CD4-positive, alpha-beta T cell treated with Interleukin-4 for 1 hour (primary cell): Measurements from ENCODE around the gene SHC3.

ENCODE experiments used
- DNase-seq, 2 donors: peaks; one replicate each; pipeline ENCODE4 v3.0.0-alpha.2; 2020 to 2022

The SHC3 gene

DNA sequence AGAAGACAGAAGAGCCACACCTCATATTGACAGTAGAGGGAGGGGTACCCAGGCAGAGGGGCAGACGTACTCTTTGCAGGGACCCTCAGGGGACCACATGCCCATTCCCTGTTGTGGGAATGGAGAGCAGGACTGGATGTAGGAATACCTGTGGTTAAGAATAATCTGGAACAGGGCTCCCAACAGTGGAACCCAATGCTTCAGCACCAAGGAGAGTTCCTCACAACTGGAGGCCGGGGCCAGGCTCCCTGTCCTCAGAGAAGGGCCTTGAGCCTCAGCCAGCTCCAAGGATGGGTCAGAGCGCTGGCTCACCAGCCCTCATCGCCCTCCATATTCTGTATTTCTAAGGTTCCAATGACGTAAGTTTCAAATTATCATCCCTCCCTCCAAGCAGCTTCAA, 7.4 kb upstream of the SHC3 start:
- DNase-seq, result no peak

- DNase-seq, result no peak
These were observed 4.5 kb upstream of the SHC3 start for GRCh38 chr9:89183146-89183545.

DNA sequence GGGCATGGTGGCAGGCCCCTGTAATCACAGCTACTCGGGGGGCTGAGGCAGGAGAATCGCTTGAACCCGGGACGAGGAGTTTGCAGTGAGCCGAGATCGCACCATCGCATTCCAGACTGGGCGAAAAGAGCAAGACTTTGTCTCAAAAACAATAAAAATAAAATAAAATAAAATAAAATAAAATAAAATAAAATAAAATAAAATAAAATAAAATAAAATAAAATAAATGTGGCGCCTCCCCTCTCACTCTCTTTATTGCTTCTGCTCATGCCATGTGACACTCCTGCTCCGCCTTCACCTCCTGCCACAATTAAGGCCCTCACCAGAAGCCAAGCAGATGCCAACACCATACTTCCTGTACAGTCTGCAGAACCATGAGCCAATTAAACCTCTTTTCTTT, 3.8 kb upstream of the SHC3 start:
- DNase-seq, result no peak

DNA sequence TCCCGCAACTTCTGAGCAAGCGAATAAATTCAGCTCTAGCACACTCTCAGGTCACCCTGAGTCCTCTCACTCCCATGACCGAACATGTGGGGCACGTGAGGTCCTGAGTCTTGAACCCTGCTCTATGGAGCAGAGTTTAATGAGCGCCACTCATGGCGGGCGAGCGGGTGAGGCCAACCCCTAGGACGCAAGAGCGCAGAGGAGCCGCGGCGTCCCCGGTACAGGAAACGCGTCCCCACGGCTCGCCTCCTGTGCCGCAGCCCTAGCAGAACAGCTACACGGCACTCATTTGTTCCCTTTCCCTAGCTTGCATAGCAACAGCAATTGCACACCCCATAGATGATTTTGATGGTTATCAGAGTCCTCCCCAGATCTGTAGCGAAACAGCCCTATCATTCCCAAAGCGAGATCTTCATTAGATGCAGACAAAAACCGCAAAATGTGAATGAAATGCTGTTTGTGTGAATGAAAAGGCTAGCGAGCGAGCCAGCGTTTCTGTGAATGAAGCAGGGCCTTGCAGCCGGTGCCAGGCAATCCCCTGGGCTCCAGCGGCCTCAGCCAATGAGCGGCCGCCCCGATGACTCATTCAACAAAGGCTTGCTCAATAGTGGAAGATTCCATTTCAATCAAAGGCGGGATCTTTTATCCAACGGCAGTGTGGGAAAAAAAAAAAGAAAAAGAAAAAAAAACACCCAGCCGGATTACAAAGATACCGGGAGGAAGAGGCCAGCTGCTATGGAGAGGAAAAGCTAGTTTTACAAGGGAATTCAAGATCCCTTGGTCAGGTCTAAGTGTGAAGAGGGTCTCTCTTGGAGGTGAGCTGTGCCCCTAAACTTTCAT, 1.5 kb upstream of the SHC3 start:
- peak; percentile 8 to 20 for DNase-seq

DNA sequence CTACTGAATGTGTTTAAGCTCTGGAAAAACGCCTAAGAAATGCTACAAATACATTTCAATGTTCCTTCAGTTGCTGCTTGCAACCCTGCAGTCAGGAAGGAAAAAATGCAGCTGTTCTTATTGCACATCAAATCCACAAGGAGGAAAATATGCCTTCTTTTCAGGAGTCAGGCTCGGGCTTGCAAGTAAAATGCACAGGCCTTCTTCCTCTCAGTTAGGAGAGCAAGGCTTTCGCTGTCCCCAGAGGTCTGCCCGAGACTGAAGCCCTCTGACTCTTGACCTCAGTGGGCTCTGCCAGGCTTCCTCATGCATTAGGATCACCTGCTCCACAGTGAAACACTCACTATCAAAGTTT, 899 bp upstream of the SHC3 start:
- DNase-seq, result no peak

GRCh38 chr9:89178830-89179539, 367 bp upstream of the SHC3 start:
- DNase-seq, result no peak

DNA sequence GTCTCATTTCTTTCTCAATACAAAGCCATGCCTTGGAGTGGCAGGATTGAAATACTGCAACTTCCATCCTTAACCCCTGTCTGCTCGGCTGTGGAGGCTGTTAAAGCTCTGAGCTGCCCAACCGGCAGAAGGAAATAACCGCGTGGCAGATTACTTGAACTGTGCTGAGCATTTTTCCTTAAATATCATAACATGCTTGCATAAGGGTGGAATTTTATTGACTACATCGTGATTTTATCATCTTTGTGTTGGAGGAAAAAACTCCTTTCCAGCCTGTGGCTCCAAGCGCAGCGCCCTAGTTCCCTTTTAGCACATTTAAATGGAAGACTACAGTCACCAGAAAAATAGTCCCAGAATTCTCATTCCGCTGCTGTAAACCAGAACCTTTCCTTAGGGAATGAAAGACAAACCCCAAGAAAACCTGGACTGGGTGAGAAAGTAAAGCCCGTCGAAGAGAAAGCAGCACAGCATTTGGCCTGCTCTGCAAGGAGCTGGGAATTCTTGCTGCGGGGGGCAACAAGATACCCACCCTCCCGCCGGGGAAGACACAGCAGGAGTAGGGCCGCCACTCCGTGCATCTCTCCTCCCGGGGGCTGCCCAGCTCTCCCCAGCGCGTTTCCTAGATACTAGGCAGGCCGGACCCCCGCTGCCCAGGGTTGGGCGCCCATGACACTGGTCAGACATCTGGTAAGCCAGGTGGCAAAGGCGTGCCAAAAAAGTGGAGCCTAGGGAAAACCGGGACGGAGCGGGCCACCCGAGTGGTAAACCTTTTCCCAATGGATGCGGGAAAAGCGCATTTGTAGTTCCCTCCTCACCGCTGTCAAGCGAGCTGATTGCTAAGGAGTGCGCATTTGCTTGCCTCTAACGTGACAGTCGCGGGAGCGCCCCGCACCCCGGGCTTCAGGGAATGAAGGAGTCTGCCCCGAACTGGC, 1.3 kb downstream of the SHC3 start:
- DNase-seq, result no peak

DNA sequence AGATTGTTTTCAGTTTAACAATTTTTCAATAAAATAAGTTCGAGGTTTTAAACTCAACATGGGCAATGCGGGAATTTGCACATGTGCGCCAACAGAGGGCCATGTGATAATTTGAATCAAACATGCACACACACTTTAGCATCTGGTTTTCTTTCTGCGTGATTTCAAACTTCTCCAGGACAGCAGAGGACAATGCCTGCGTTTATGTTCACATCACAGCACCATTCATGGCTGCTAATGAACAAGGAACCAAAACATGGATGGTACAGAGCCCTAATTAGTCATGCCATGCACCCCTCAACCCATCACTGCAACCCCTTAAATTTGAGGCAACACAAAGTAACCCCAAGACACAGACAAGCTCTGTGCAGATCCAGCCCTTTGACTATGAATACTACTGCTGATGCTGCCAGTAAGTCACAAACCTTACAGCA, 2.8 kb downstream of the SHC3 start:
- no peak for DNase-seq

- no peak for DNase-seq
These were observed 4.3 kb downstream of the SHC3 start for GRCh38 chr9:89174291-89174690.

DNA sequence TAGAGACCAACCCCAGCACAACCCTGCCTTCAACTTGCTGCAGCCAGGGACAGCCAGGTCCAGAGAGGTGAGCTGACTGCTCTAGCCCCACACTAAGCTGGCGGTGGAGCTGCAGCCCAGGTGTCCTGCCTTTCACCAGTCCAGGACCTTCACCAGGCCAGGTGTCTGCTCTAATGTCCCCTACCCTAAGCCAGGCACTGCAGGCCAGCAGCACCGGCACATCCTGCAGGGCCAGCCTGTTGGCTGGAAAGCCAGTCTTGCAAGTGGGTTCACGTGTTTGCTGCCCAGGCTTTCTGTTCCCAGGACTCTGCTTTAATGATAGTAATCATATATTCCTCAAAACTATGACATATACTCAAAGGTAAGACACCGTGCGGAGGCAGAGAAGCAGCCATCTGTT, 5.5 kb downstream of the SHC3 start:
- DNase-seq, result no peak

- DNase-seq, result no peak
These were observed 6.2 kb downstream of the SHC3 start for GRCh38 chr9:89172398-89172797.

- DNase-seq, result no peak
These were observed 6.9 kb downstream of the SHC3 start for GRCh38 chr9:89171693-89172092.

- no peak for DNase-seq
These were observed 7.4 kb downstream of the SHC3 start for GRCh38 chr9:89171231-89171630.

DNA sequence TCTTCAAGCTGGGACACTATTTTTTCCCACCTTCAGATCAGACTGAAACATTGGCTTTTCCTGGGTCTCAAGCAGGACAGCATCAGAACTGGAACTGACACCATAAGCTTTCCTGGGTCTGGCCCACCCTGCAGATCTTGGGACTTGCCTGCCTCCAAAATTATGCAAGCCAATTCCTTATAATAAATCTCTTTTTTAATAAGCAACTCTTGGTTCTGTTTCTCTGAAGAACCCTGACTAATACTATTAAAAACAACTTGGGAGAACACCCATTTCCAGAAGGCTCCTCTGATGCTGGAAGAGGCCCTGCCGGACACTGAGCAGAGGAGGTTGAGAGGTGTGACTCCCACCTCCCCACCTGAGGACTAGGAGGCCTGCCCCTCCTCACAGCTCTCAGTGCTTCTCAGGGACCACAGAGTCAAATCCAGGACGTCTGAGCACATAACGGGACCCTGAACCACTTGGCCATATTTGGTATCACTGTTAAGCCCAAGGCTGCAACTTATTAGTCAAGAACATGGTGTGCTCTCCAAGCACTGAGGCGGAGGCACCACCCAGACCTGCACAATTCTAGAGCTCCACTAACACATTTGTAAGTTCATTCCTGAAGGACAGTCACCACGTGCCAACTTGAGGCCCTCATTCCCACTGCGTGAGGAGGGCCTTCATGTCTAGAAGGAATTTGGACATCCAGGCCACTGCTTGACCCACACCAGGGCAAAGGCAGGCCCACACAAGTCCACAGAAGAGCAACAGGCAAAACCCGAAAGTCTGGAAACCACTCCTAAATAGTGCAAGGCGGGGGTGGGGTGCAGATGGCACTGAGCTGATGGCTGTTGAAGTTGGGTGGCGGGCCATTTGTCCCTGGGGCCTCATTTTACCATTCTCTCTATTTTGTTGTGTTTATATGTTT, 9.5 kb downstream of the SHC3 start:
- no peak for DNase-seq

DNA sequence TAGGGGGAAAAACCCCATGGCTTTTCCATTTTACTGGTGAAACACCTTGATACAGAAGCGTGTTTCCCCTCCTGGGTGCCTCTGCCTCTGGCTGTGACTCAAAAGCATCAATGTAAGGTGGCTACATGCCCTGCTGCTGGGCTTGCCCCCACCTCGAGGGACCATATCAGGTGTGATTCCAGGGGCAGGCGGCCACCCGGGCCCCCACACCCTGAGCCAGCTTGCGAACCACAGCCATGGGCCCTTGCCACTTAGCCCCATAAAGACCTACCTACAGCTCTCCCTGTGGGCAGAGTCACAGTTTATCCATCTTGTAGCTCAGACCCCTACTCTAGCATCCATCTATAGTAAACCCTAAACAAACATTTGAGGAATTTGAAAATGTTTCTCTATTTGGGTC, 10.8 kb downstream of the SHC3 start:
- no peak for DNase-seq

DNA sequence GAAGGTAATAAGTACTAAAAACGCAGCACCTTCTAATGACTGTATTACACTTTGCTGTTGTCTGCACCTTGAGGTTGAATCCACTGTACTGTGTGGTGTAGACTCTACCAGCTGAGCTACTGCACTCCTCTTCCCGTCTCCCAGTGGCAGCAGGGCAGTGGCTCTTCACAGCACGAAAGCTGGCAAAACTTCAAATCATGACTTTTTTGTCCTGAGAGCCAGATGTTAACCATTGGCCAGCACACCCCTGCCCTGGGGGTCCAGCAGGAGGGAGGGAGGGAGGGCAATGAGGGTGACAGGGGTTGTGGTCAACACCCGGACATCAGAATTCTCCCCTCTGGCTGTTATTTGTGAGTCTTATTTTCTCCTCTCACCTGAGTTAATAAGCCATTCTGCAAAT, 11.8 kb downstream of the SHC3 start:
- no peak for DNase-seq

- DNase-seq, result no peak
These were observed 12.7 kb downstream of the SHC3 start for GRCh38 chr9:89165880-89166279.

GRCh38 chr9:89165341-89165740, 13.3 kb downstream of the SHC3 start:
- DNase-seq, result no peak

- DNase-seq, result no peak
These were observed 17.4 kb downstream of the SHC3 start for GRCh38 chr9:89161221-89161620.

- no peak for DNase-seq
These were observed 17.8 kb downstream of the SHC3 start for GRCh38 chr9:89160806-89161205.

GRCh38 chr9:89154651-89155336, 23.8 kb downstream of the SHC3 start:
- peak; percentile 11 to 33 for DNase-seq

DNA sequence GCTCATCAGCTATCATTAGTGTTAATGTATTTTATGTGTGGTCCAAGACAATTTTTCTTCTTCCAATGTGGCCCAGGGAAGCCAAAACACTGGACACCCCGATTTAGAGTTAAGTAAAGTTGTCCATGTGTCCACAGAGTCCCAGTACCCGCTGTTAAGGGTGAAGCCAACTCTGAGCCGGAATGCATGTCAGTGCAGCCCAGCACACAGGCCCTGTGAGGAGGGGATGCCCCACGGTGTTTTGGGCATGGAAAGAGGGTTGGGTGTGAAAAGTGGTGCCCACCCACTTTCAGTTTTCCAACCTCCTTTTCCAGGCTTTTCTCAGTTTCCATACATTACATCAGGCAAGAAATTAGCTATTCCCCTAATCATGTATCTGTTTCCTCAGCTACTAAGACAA, 24.4 kb downstream of the SHC3 start:
- no peak for DNase-seq
